GM23338 (cell line): ENCODE measurements around the gene OR2F2. TPM values are rescaled to one million over a fixed set of nuclear protein-coding genes. Genes with fewer than 3 reads are reported as not detected.

ENCODE experiments used
- ATAC-seq: fragments of 200-7000 bp; cut with Tn5 transposase; 3 replicates; pipeline ENCODE4 v1.9.1; 2020
- DNase-seq: peaks from one replicate; pipeline ENCODE4 v3.0.0-alpha.2; 2015; ENCODE audit warnings: low spot score
- H2AFZ ChIP-seq: fragments of 200-600 bp; sonication (generic); 2 replicates; pipeline ENCODE4 v1.8.0; 2016; ENCODE audit warnings: antibody characterized with exemption, mild to moderate bottlenecking, moderate library complexity
- H3F3A ChIP-seq: fragments of 200-600 bp; sonication (generic); replicated peaks from 2 replicates; pipeline ENCODE4 v1.8.0; 2017; ENCODE audit warnings: antibody characterized with exemption, mixed run types, low read depth
- H3K27ac ChIP-seq: fragments of 200-600 bp; sonication (generic); 2 replicates; pipeline ENCODE4 v1.6.1; 2016; ENCODE audit warnings: low read depth
- H3K27me3 ChIP-seq: fragments of 200-600 bp; sonication (generic); 2 replicates; pipeline ENCODE4 v1.8.0; 2016; ENCODE audit warnings: mild to moderate bottlenecking, mixed run types, moderate library complexity; ENCODE audit not compliant: insufficient read depth
- H3K36me3 ChIP-seq: fragments of 200-600 bp; sonication (generic); 2 replicates; pipeline ENCODE4 v1.8.0; 2016; ENCODE audit warnings: mild to moderate bottlenecking; ENCODE audit not compliant: insufficient read depth
- H3K4me1 ChIP-seq: fragments of 200-600 bp; sonication (generic); 2 replicates; pipeline ENCODE4 v1.8.0; 2016; ENCODE audit warnings: mild to moderate bottlenecking, moderate library complexity; ENCODE audit not compliant: insufficient read depth
- H3K4me2 ChIP-seq: fragments of 200-600 bp; sonication (generic); 2 replicates; pipeline ENCODE4 v1.7.1; 2017; ENCODE audit warnings: mixed run types
- H3K4me3 ChIP-seq: fragments of 200-600 bp; sonication (generic); 2 replicates; pipeline ENCODE4 v1.6.1; 2016; ENCODE audit warnings: mixed run types
- H3K79me2 ChIP-seq: fragments of 200-600 bp; sonication (generic); replicated peaks from 2 replicates; pipeline ENCODE4 v1.8.0; 2017; ENCODE audit warnings: mild to moderate bottlenecking; ENCODE audit not compliant: insufficient read depth
- H3K9me2 ChIP-seq: fragments of 200-600 bp; sonication (generic); 2 replicates; pipeline ENCODE4 v1.8.0; 2017; ENCODE audit not compliant: insufficient read depth
- H4K20me1 ChIP-seq: fragments of 200-600 bp; sonication (generic); replicated peaks from 2 replicates; pipeline ENCODE4 v1.8.0; 2017; ENCODE audit warnings: mild to moderate bottlenecking; ENCODE audit not compliant: insufficient read depth
- H3K27ac Mint-ChIP-seq: 2 replicates; pipeline ENCODE4 v1.8.0; 2020; ENCODE audit warnings: inconsistent platforms, mild to moderate bottlenecking, moderate library complexity, mixed read lengths
- H3K27me3 Mint-ChIP-seq: 3 replicates; pipeline ENCODE4 v1.8.0; 2022; ENCODE audit warnings: low read depth, mild to moderate bottlenecking, moderate library complexity, mixed read lengths, inconsistent platforms; ENCODE audit not compliant: insufficient read depth, poor library complexity
- H3K36me3 Mint-ChIP-seq: 3 replicates; pipeline ENCODE4 v1.8.0; 2021; ENCODE audit warnings: low read depth, mild to moderate bottlenecking, inconsistent platforms, moderate library complexity, mixed read lengths
- H3K4me1 Mint-ChIP-seq: 3 replicates; pipeline ENCODE4 v1.8.0; 2020; ENCODE audit warnings: mild to moderate bottlenecking, inconsistent platforms, mixed read lengths
- H3K4me3 Mint-ChIP-seq: 3 replicates; pipeline ENCODE4 v1.8.0; 2021; ENCODE audit warnings: moderate library complexity, mild to moderate bottlenecking, inconsistent platforms, mixed read lengths
- H3K9me3 Mint-ChIP-seq: 3 replicates; pipeline ENCODE4 v1.8.0; 2020; ENCODE audit warnings: moderate library complexity, mild to moderate bottlenecking, inconsistent platforms, mixed read lengths
- CREB1 ChIP-seq: fragments of 250-450 bp; sonication (Bioruptor Pico); IDR thresholded peaks from 2 replicates; pipeline ENCODE4 v1.5.0; 2020; ENCODE audit warnings: low read depth, mild to moderate bottlenecking, moderate library complexity
- CTCF ChIP-seq, 2 experiments: fragments of 200-600 bp in 1 of 2; sonication (generic) in 1 of 2; conservative IDR thresholded peaks; 2 replicates each; pipeline versions ENCODE4 v1.5.1 to v1.6.1; 2016 to 2017; ENCODE audit warnings: antibody characterized with exemption in 2 of 2, low read depth in 2 of 2, mild to moderate bottlenecking in 2 of 2, moderate library complexity in 1 of 2
- EZH2 ChIP-seq: fragments of 200-600 bp; sonication (generic); IDR thresholded peaks from one replicate; pipeline ENCODE4 v1.8.0; 2017; ENCODE audit warnings: antibody characterized with exemption, mild to moderate bottlenecking, low read depth; ENCODE audit not compliant: unreplicated experiment
- EZH2phosphoT487 ChIP-seq: fragments of 200-600 bp; sonication (generic); IDR thresholded peaks from one replicate; pipeline ENCODE4 v1.8.1; 2018; ENCODE audit warnings: antibody characterized with exemption; ENCODE audit not compliant: unreplicated experiment
- NANOG ChIP-seq: IDR thresholded peaks from 2 replicates; pipeline ENCODE4 v1.6.1; 2016; ENCODE audit warnings: antibody characterized with exemption, borderline replicate concordance
- STAT1 ChIP-seq: IDR thresholded peaks from one replicate; pipeline ENCODE4 v1.6.1; 2016; ENCODE audit warnings: antibody characterized with exemption; ENCODE audit not compliant: unreplicated experiment
- ZNF114 ChIP-seq: fragments of 250-450 bp; sonication (Bioruptor Pico); IDR thresholded peaks from 2 replicates; pipeline ENCODE4 v1.5.0; 2020; ENCODE audit warnings: mild to moderate bottlenecking, moderate library complexity
- ZNF331 ChIP-seq: fragments of 250-450 bp; sonication (Bioruptor Pico); IDR thresholded peaks from 2 replicates; pipeline ENCODE4 v1.5.0; 2020; ENCODE audit warnings: low read depth, mild to moderate bottlenecking, moderate library complexity
- ZNF462 ChIP-seq: fragments of 250-450 bp; sonication (Bioruptor Pico); IDR thresholded peaks from 2 replicates; pipeline ENCODE4 v1.5.0; 2020; ENCODE audit warnings: mild to moderate bottlenecking, moderate library complexity
- polyA plus RNA-seq: library from polyadenylated mRNA; unstranded; fragments of >200 nt; fragmentation: Nextera tagmentation; extraction: Ambion mirVana; gene quantifications from 2 replicates; pipeline ENCODE4 v1.2.1, GENCODE V29; 2016
- total RNA-seq: library from RNA; depleted of rRNA; stranded (reverse); fragments of >200 nt; shearing (Covaris generic); gene quantifications from 2 replicates; pipeline ENCODE4 v1.2.3, GENCODE V29; 2014
- TF ChIP-seq, protein P1 (sequence below): IDR thresholded peaks from 2 replicates; pipeline ENCODE4 v1.6.1; 2016; ENCODE audit warnings: antibody characterized with exemption

Gene OR2F2
- total and polyA plus RNA-seq, 2 experiments from 2014 or later: not detected

DNA sequence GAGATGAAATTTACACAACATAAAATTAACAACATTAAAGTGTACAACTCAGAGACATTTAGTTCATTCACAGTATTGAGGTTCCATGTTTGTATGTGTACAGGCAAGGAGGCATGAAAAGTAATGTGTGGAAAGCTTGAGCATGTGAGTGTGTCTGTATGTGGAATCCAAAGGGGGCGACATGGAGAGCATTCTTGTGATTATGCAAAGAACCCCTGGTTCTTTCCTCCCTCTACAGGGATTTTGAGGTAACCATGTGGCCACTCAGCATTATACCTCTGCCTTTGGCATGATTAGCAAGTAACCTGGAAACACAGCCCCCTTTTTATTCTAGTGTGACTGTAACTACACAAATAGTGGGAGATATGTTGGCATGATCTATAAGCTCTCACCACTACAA is 40.6 kb downstream of the OR2F2 start:
- DNase-seq (peak; percentile 73), ATAC-seq (peak; percentile 79)
- Mint-ChIP-seq H3K4me1 (no peaks in the 10 kb centered on the region), H3K4me3 (no peak overlapping the region), H3K36me3 (no peaks in the 10 kb centered on the region), H3K27ac (no peak overlapping the region), H3K27me3 (no peaks in the 10 kb centered on the region), H3K9me3 (peaks cover 6% of the 10 kb centered on the region; the same call in 2 of the 3 replicates)
- Histone ChIP-seq H3K79me2 (no peaks in the 10 kb centered on the region), H3F3A (no peaks in the 10 kb centered on the region), H3K4me1 (no peaks in the 10 kb centered on the region), H3K4me3 (no peak overlapping the region), H2AFZ (no peak overlapping the region), H3K4me2 (no peak overlapping the region), H3K27me3 (no peaks in the 10 kb centered on the region), H4K20me1 (no peaks in the 10 kb centered on the region), H3K9me2 (peaks cover 4% of the 10 kb centered on the region), H3K27ac (no peak overlapping the region), H3K36me3 (no peaks in the 10 kb centered on the region)
- TF ChIP-seq, protein P1, sequence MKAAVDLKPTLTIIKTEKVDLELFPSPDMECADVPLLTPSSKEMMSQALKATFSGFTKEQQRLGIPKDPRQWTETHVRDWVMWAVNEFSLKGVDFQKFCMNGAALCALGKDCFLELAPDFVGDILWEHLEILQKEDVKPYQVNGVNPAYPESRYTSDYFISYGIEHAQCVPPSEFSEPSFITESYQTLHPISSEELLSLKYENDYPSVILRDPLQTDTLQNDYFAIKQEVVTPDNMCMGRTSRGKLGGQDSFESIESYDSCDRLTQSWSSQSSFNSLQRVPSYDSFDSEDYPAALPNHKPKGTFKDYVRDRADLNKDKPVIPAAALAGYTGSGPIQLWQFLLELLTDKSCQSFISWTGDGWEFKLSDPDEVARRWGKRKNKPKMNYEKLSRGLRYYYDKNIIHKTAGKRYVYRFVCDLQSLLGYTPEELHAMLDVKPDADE: no peak
- peak; percentile 44 to 57 for TF ChIP-seq CTCF (conservative IDR thresholded peaks at IDR 0.05; ENCODE audit: low read depth in 2 of 2)

GRCh38 chr7:143978585-143978984 is 43.6 kb downstream of the OR2F2 start:
- Histone ChIP-seq H3K27me3 (no peaks in the 10 kb centered on the region), H3F3A (no peaks in the 10 kb centered on the region), H3K27ac (no peak overlapping the region), H3K4me2 (no peak overlapping the region), H4K20me1 (no peaks in the 10 kb centered on the region), H2AFZ (no peak overlapping the region), H3K9me2 (peaks cover 19% of the 10 kb centered on the region), H3K79me2 (no peaks in the 10 kb centered on the region), H3K4me1 (no peaks in the 10 kb centered on the region), H3K4me3 (no peak overlapping the region), H3K36me3 (no peaks in the 10 kb centered on the region)
- Mint-ChIP-seq H3K27me3 (no peaks in the 10 kb centered on the region), H3K4me3 (no peak overlapping the region), H3K4me1 (no peaks in the 10 kb centered on the region), H3K9me3 (no peaks in the 10 kb centered on the region), H3K27ac (no peak overlapping the region), H3K36me3 (no peaks in the 10 kb centered on the region)
- ATAC-seq (no peak), DNase-seq (no peak)
- TF ChIP-seq STAT1: no peak
- no peak for TF ChIP-seq NANOG
- no peak for TF ChIP-seq ZNF331
- no peak for TF ChIP-seq EZH2
- no peak for TF ChIP-seq CTCF (conservative IDR thresholded peaks at IDR 0.05; ENCODE audit: low read depth in 2 of 2)
- TF ChIP-seq CREB1: no peak
- TF ChIP-seq ZNF114 (CRISPR knock-in tag): no peak
- TF ChIP-seq ZNF462 (CRISPR knock-in tag): no peak
- TF ChIP-seq EZH2phosphoT487: no peak
